ENCODE data around the gene MTERF4. TPM values are rescaled to one million over a fixed set of nuclear protein-coding genes. Genes with fewer than 3 reads are reported as not detected.

The MTERF4 gene
- total and polyA plus RNA-seq, 8 donors = 14.0 to 36.8 (median 16.8) TPM

GRCh38 chr2:241091201-241091600, 10.9 kb downstream of the MTERF4 start:
- WGBS, 2 donors = 65 to 70% methylated on average over 10 of the region's 10 CpGs
- DNase-seq = no peak
- intact Hi-C loops (cut with DNase I) = no loop called here
- ATAC-seq = no peak
- FAIRE-seq = no peak
- H3K4me3 ChIP-seq = no peak overlapping the region
- TF ChIP-seq CTCF (IDR thresholded peaks at IDR 0.05) = no peak
- H3K36me3 ChIP-seq = peaks cover 0 to 79% (median 25%) of the 10 kb centered on the region in 3 donors
- H3K27me3 ChIP-seq = no peaks in the 10 kb centered on the region
- H3K27ac ChIP-seq = no peak overlapping the region
- no peaks in the 10 kb centered on the region for H3K4me1 ChIP-seq
- H3K9me3 ChIP-seq = no peaks in the 10 kb centered on the region

GRCh38 chr2:241088791-241089732, 13.0 kb downstream of the MTERF4 start:
- no peaks in the 10 kb centered on the region for H3K9me3 ChIP-seq
- DNase-seq = no peak
- FAIRE-seq = no peak
- 84 to 88% methylated on average over 20 of the region's 20 CpGs for WGBS, 2 donors
- TF ChIP-seq CTCF (IDR thresholded peaks at IDR 0.05) = no peak
- H3K4me1 ChIP-seq = no peaks in the 10 kb centered on the region
- H3K4me3 ChIP-seq = no peak overlapping the region
- H3K36me3 ChIP-seq = peaks cover 0 to 61% (median 21%) of the 10 kb centered on the region in 3 donors
- intact Hi-C loops (cut with DNase I) = no loop called here
- no peaks in the 10 kb centered on the region for H3K27me3 ChIP-seq
- ATAC-seq = peak in 1 of 4 donors; percentile 11
- peak overlapping the region in 1 of 4 donors; percentile 33 for H3K27ac ChIP-seq

- no peak for TF ChIP-seq CTCF (IDR thresholded peaks at IDR 0.05)
- no peaks in the 10 kb centered on the region for H3K9me3 ChIP-seq
- ATAC-seq (no peak), DNase-seq (no peak), FAIRE-seq (no peak)
- intact Hi-C loops (cut with DNase I) = no loop called here
- no peaks in the 10 kb centered on the region for H3K4me1 ChIP-seq
- no peak overlapping the region for H3K4me3 ChIP-seq
- 88 to 91% methylated on average over 8 of the region's 8 CpGs for WGBS, 2 donors
- H3K27me3 ChIP-seq = no peaks in the 10 kb centered on the region
- H3K27ac ChIP-seq = no peak overlapping the region
- H3K36me3 ChIP-seq = peaks cover 0 to 55% (median 21%) of the 10 kb centered on the region in 3 donors
Observed at GRCh38 chr2:241088376-241088775, 13.7 kb downstream of the MTERF4 start.

- no peak overlapping the region for H3K4me3 ChIP-seq
- intact Hi-C loops (cut with DNase I) = no loop called here
- H3K36me3 ChIP-seq = peaks cover 0 to 54% (median 17%) of the 10 kb centered on the region in 3 donors
- no peaks in the 10 kb centered on the region for H3K9me3 ChIP-seq
- no peaks in the 10 kb centered on the region for H3K4me1 ChIP-seq
- DNase-seq (no peak), ATAC-seq (no peak), FAIRE-seq (no peak)
- no peaks in the 10 kb centered on the region for H3K27me3 ChIP-seq
- no peak for TF ChIP-seq CTCF (IDR thresholded peaks at IDR 0.05)
- 94 to 95% methylated on average over 29 of the region's 29 CpGs for WGBS, 2 donors
- no peak overlapping the region for H3K27ac ChIP-seq
Observed at GRCh38 chr2:241087420-241088268, 14.4 kb downstream of the MTERF4 start.

Measured in pancreas (tissue), 10 donors.